Testis (tissue), 3 donors: ENCODE data around the gene NPC2. TPM values are rescaled to one million over a fixed set of nuclear protein-coding genes. Genes with fewer than 3 reads are reported as not detected.

Source experiments
- DNase-seq: peaks from one replicate; pipeline ENCODE4 v3.0.0-alpha.2; 2019
- H3K27ac ChIP-seq, 2 donors: fragments of 200-600 bp; sonication (generic); one replicate each; pipeline ENCODE4 v1.5.1; 2019
- H3K27me3 ChIP-seq: fragments of 200-600 bp; sonication (generic); one replicate; pipeline ENCODE4 v1.5.1; 2019
- H3K36me3 ChIP-seq: fragments of 200-600 bp; sonication (generic); one replicate; pipeline ENCODE4 v1.5.1; 2017; ENCODE audit warnings: low read depth; ENCODE audit errors: missing control alignments
- H3K4me1 ChIP-seq: fragments of 200-600 bp; sonication (generic); one replicate; pipeline ENCODE4 v1.5.1; 2019
- H3K4me3 ChIP-seq, 2 donors: fragments of 200-600 bp; sonication (generic); one replicate each; pipeline ENCODE4 v1.5.1; 2017 to 2019
- H3K9me3 ChIP-seq: fragments of 200-600 bp; sonication (generic); one replicate; pipeline ENCODE4 v1.5.1; 2017
- CTCF ChIP-seq, 3 experiments: fragments of 450-650 bp in 2 of 3; fragments of 200-600 bp in 1 of 3; sonication (generic) in 1 of 3; IDR thresholded peaks; one replicate each; pipeline ENCODE4 v1.5.1; 2016 to 2019; ENCODE audit warnings: antibody characterized with exemption in 3 of 3, mild to moderate bottlenecking in 2 of 3, moderate library complexity in 1 of 3
- POLR2A ChIP-seq: fragments of 450-650 bp; IDR thresholded peaks from one replicate; pipeline ENCODE4 v1.6.1; 2017; ENCODE audit warnings: antibody characterized with exemption, mild to moderate bottlenecking, moderate library complexity
- WGBS, 2 donors: methylation state at CpG; one replicate each; pipeline ENCODE4 v1.1.5; 2018; 5-methylcytosine and 5-hydroxymethylcytosine counted together
- intact Hi-C: fragments of 100-400 bp; cut with DNase I; formaldehyde crosslinking; loops from one replicate; pipeline ENCODE4 v1.15.1; 2023; ENCODE audit warnings: low total_unique reads
- polyA plus RNA-seq: library from polyadenylated mRNA; stranded (reverse); fragments of 350-450 nt; fragmentation: Illumina TruSeq; extraction: RNeasy Lipid Tissue Mini Kit (QIAGEN cat#74804); gene quantifications from one replicate; pipeline ENCODE4 v1.2.3, GENCODE V29; 2014; ENCODE audit warnings: low read depth, low replicate concordance; ENCODE audit not compliant: insufficient read depth
- total RNA-seq, 2 donors: library from RNA; depleted of rRNA; stranded (reverse); fragments of >200 nt; gene quantifications; one replicate each; pipeline ENCODE4 v1.2.3, GENCODE V29; 2016

Gene NPC2
- total and polyA plus RNA-seq, 3 donors from 2014 or later, result 291 to 628 (median 393) TPM

GRCh38 chr14:74504874-74505720 is 12.0 kb upstream of the NPC2 start:
- H3K4me3 ChIP-seq, result no peak overlapping the region
- no peaks in the 10 kb centered on the region for H3K36me3 ChIP-seq
- intact Hi-C loops, result loop anchor here (10.0 kb wide), 1 partner anchor 100 kb away; no protein-coding TSS in a partner anchor
- 91% methylated on average over 18 to 20 of the region's 20 CpGs for WGBS, 2 donors
- TF ChIP-seq POLR2A, result no peak
- TF ChIP-seq CTCF (IDR thresholded peaks at IDR 0.05), result no peak
- H3K27me3 ChIP-seq, result no peaks in the 10 kb centered on the region
- H3K27ac ChIP-seq, result no peak overlapping the region
- H3K4me1 ChIP-seq, result no peaks in the 10 kb centered on the region
- no peaks in the 10 kb centered on the region for H3K9me3 ChIP-seq
- DNase-seq, result no peak

GRCh38 chr14:74504412-74504811 is 11.3 kb upstream of the NPC2 start:
- 82 to 96% methylated on average over 2 to 4 of the region's 4 CpGs for WGBS, 2 donors
- no peak for TF ChIP-seq CTCF (IDR thresholded peaks at IDR 0.05)
- TF ChIP-seq POLR2A, result no peak
- H3K27me3 ChIP-seq, result no peaks in the 10 kb centered on the region
- H3K9me3 ChIP-seq, result no peaks in the 10 kb centered on the region
- DNase-seq, result no peak
- no peaks in the 10 kb centered on the region for H3K36me3 ChIP-seq
- no peak overlapping the region for H3K4me3 ChIP-seq
- no peaks in the 10 kb centered on the region for H3K4me1 ChIP-seq
- H3K27ac ChIP-seq, result no peak overlapping the region
- intact Hi-C loops, result loop anchor here (10.0 kb wide), 1 partner anchor 100 kb away; no protein-coding TSS in a partner anchor

GRCh38 chr14:74503938-74504335 is 10.8 kb upstream of the NPC2 start:
- 95 to 98% methylated on average over 12 of the region's 12 CpGs for WGBS, 2 donors
- H3K36me3 ChIP-seq, result no peaks in the 10 kb centered on the region
- intact Hi-C loops, result loop anchor here (10.0 kb wide), 1 partner anchor 101 kb away; no protein-coding TSS in a partner anchor

GRCh38 chr14:74503291-74503937 is 10.3 kb upstream of the NPC2 start:
- no peak overlapping the region for H3K4me3 ChIP-seq
- TF ChIP-seq CTCF (IDR thresholded peaks at IDR 0.05), result no peak
- no peak for TF ChIP-seq POLR2A
- WGBS, 2 donors, result 70 to 89% methylated on average over 2 to 14 of the region's 14 CpGs
- intact Hi-C loops, result loop anchor here (10.0 kb wide), 1 partner anchor 101 kb away; no protein-coding TSS in a partner anchor
- no peaks in the 10 kb centered on the region for H3K9me3 ChIP-seq
- no peaks in the 10 kb centered on the region for H3K36me3 ChIP-seq
- no peak for DNase-seq
- no peaks in the 10 kb centered on the region for H3K4me1 ChIP-seq
- no peaks in the 10 kb centered on the region for H3K27me3 ChIP-seq
- no peak overlapping the region for H3K27ac ChIP-seq

More at GRCh38 chr14:74503938-74504335, 10.8 kb upstream of the NPC2 start:
- Histone ChIP-seq H3K4me3 (no peak overlapping the region), H3K4me1 (no peaks in the 10 kb centered on the region), H3K27ac (no peak overlapping the region), H3K27me3 (no peaks in the 10 kb centered on the region), H3K9me3 (no peaks in the 10 kb centered on the region)
- no peak for DNase-seq
- TF ChIP-seq CTCF (IDR thresholded peaks at IDR 0.05) (no peak), POLR2A (no peak)
